GM23338 (cell line): Measurements from ENCODE around the gene ANKMY2. TPM values are rescaled to one million over a fixed set of nuclear protein-coding genes. Genes with fewer than 3 reads are reported as not detected.

Experiments used
- ATAC-seq: fragments of 200-7000 bp; cut with Tn5 transposase; 3 replicates; pipeline ENCODE4 v1.9.1; 2020
- DNase-seq: peaks from one replicate; pipeline ENCODE4 v3.0.0-alpha.2; 2015; ENCODE audit warnings: low spot score
- H2AFZ ChIP-seq: fragments of 200-600 bp; sonication (generic); 2 replicates; pipeline ENCODE4 v1.8.0; 2016; ENCODE audit warnings: antibody characterized with exemption, mild to moderate bottlenecking, moderate library complexity
- H3F3A ChIP-seq: fragments of 200-600 bp; sonication (generic); replicated peaks from 2 replicates; pipeline ENCODE4 v1.8.0; 2017; ENCODE audit warnings: antibody characterized with exemption, mixed run types, low read depth
- H3K27ac ChIP-seq: fragments of 200-600 bp; sonication (generic); 2 replicates; pipeline ENCODE4 v1.6.1; 2016; ENCODE audit warnings: low read depth
- H3K27me3 ChIP-seq: fragments of 200-600 bp; sonication (generic); 2 replicates; pipeline ENCODE4 v1.8.0; 2016; ENCODE audit warnings: mild to moderate bottlenecking, mixed run types, moderate library complexity; ENCODE audit not compliant: insufficient read depth
- H3K36me3 ChIP-seq: fragments of 200-600 bp; sonication (generic); 2 replicates; pipeline ENCODE4 v1.8.0; 2016; ENCODE audit warnings: mild to moderate bottlenecking; ENCODE audit not compliant: insufficient read depth
- H3K4me1 ChIP-seq: fragments of 200-600 bp; sonication (generic); 2 replicates; pipeline ENCODE4 v1.8.0; 2016; ENCODE audit warnings: mild to moderate bottlenecking, moderate library complexity; ENCODE audit not compliant: insufficient read depth
- H3K4me2 ChIP-seq: fragments of 200-600 bp; sonication (generic); 2 replicates; pipeline ENCODE4 v1.7.1; 2017; ENCODE audit warnings: mixed run types
- H3K4me3 ChIP-seq: fragments of 200-600 bp; sonication (generic); 2 replicates; pipeline ENCODE4 v1.6.1; 2016; ENCODE audit warnings: mixed run types
- H3K79me2 ChIP-seq: fragments of 200-600 bp; sonication (generic); replicated peaks from 2 replicates; pipeline ENCODE4 v1.8.0; 2017; ENCODE audit warnings: mild to moderate bottlenecking; ENCODE audit not compliant: insufficient read depth
- H3K9me2 ChIP-seq: fragments of 200-600 bp; sonication (generic); 2 replicates; pipeline ENCODE4 v1.8.0; 2017; ENCODE audit not compliant: insufficient read depth
- H4K20me1 ChIP-seq: fragments of 200-600 bp; sonication (generic); replicated peaks from 2 replicates; pipeline ENCODE4 v1.8.0; 2017; ENCODE audit warnings: mild to moderate bottlenecking; ENCODE audit not compliant: insufficient read depth
- H3K27ac Mint-ChIP-seq: 2 replicates; pipeline ENCODE4 v1.8.0; 2020; ENCODE audit warnings: inconsistent platforms, mild to moderate bottlenecking, moderate library complexity, mixed read lengths
- H3K27me3 Mint-ChIP-seq: 3 replicates; pipeline ENCODE4 v1.8.0; 2022; ENCODE audit warnings: low read depth, mild to moderate bottlenecking, moderate library complexity, mixed read lengths, inconsistent platforms; ENCODE audit not compliant: insufficient read depth, poor library complexity
- H3K36me3 Mint-ChIP-seq: 3 replicates; pipeline ENCODE4 v1.8.0; 2021; ENCODE audit warnings: low read depth, mild to moderate bottlenecking, inconsistent platforms, moderate library complexity, mixed read lengths
- H3K4me1 Mint-ChIP-seq: 3 replicates; pipeline ENCODE4 v1.8.0; 2020; ENCODE audit warnings: mild to moderate bottlenecking, inconsistent platforms, mixed read lengths
- H3K4me3 Mint-ChIP-seq: 3 replicates; pipeline ENCODE4 v1.8.0; 2021; ENCODE audit warnings: moderate library complexity, mild to moderate bottlenecking, inconsistent platforms, mixed read lengths
- H3K9me3 Mint-ChIP-seq: 3 replicates; pipeline ENCODE4 v1.8.0; 2020; ENCODE audit warnings: moderate library complexity, mild to moderate bottlenecking, inconsistent platforms, mixed read lengths
- CTCF ChIP-seq, 2 experiments: fragments of 200-600 bp in 1 of 2; sonication (generic) in 1 of 2; conservative IDR thresholded peaks; 2 replicates each; pipeline versions ENCODE4 v1.5.1 to v1.6.1; 2016 to 2017; ENCODE audit warnings: antibody characterized with exemption in 2 of 2, low read depth in 2 of 2, mild to moderate bottlenecking in 2 of 2, moderate library complexity in 1 of 2
- EZH2 ChIP-seq: fragments of 200-600 bp; sonication (generic); IDR thresholded peaks from one replicate; pipeline ENCODE4 v1.8.0; 2017; ENCODE audit warnings: antibody characterized with exemption, mild to moderate bottlenecking, low read depth; ENCODE audit not compliant: unreplicated experiment
- EZH2phosphoT487 ChIP-seq: fragments of 200-600 bp; sonication (generic); IDR thresholded peaks from one replicate; pipeline ENCODE4 v1.8.1; 2018; ENCODE audit warnings: antibody characterized with exemption; ENCODE audit not compliant: unreplicated experiment
- NANOG ChIP-seq: IDR thresholded peaks from 2 replicates; pipeline ENCODE4 v1.6.1; 2016; ENCODE audit warnings: antibody characterized with exemption, borderline replicate concordance
- POLR2AphosphoS5 ChIP-seq: IDR thresholded peaks from 2 replicates; pipeline ENCODE4 v1.6.1; 2016; ENCODE audit warnings: antibody characterized with exemption, low read depth
- STAT1 ChIP-seq: IDR thresholded peaks from one replicate; pipeline ENCODE4 v1.6.1; 2016; ENCODE audit warnings: antibody characterized with exemption; ENCODE audit not compliant: unreplicated experiment
- ZNF114 ChIP-seq: fragments of 250-450 bp; sonication (Bioruptor Pico); IDR thresholded peaks from 2 replicates; pipeline ENCODE4 v1.5.0; 2020; ENCODE audit warnings: mild to moderate bottlenecking, moderate library complexity
- ZNF462 ChIP-seq: fragments of 250-450 bp; sonication (Bioruptor Pico); IDR thresholded peaks from 2 replicates; pipeline ENCODE4 v1.5.0; 2020; ENCODE audit warnings: mild to moderate bottlenecking, moderate library complexity
- polyA plus RNA-seq: library from polyadenylated mRNA; unstranded; fragments of >200 nt; fragmentation: Nextera tagmentation; extraction: Ambion mirVana; gene quantifications from 2 replicates; pipeline ENCODE4 v1.2.1, GENCODE V29; 2016
- total RNA-seq: library from RNA; depleted of rRNA; stranded (reverse); fragments of >200 nt; shearing (Covaris generic); gene quantifications from 2 replicates; pipeline ENCODE4 v1.2.3, GENCODE V29; 2014

Gene ANKMY2
- total and polyA plus RNA-seq, 2 experiments from 2014 or later, result 4.4 to 9.5 TPM

- TF ChIP-seq NANOG (no peak), STAT1 (no peak), ZNF114 (CRISPR knock-in tag) (no peak), EZH2 (no peak), ZNF462 (no peak)
Measured at GRCh38 chr7:16585540-16585939, 60.0 kb downstream of the ANKMY2 start (continued).

GRCh38 chr7:16583834-16584233 lies 61.7 kb downstream of the ANKMY2 start:
- H3K27me3 ChIP-seq, result no peaks in the 10 kb centered on the region
- Mint-ChIP-seq H3K36me3 (no peaks in the 10 kb centered on the region; the same call in 2 of the 3 replicates), H3K4me3 (no peak overlapping the region), H3K27me3 (peaks cover 2% of the 10 kb centered on the region), H3K9me3 (no peaks in the 10 kb centered on the region; the same call in 2 of the 3 replicates), H3K4me1 (peaks cover 6% of the 10 kb centered on the region), H3K27ac (no peak overlapping the region)
- H3K4me2 ChIP-seq, result no peak overlapping the region
- H2AFZ ChIP-seq, result no peak overlapping the region
- H3K79me2 ChIP-seq, result no peaks in the 10 kb centered on the region
- H4K20me1 ChIP-seq, result no peaks in the 10 kb centered on the region
- H3K4me1 ChIP-seq, result peaks cover 14% of the 10 kb centered on the region
- H3K4me3 ChIP-seq, result no peak overlapping the region
- H3K36me3 ChIP-seq, result no peaks in the 10 kb centered on the region
- no peaks in the 10 kb centered on the region for H3K9me2 ChIP-seq
- ATAC-seq (no peak), DNase-seq (no peak)
- no peaks in the 10 kb centered on the region for H3F3A ChIP-seq
- H3K27ac ChIP-seq, result no peak overlapping the region
- TF ChIP-seq POLR2AphosphoS5, result no peak
- no peak for TF ChIP-seq NANOG
- no peak for TF ChIP-seq EZH2
- no peak for TF ChIP-seq ZNF462
- TF ChIP-seq CTCF (conservative IDR thresholded peaks at IDR 0.05; ENCODE audit: low read depth in 2 of 2), result no peak
- no peak for TF ChIP-seq EZH2phosphoT487
- TF ChIP-seq STAT1, result no peak
